ENCODE measurements around the gene HIVEP1.

DNA sequence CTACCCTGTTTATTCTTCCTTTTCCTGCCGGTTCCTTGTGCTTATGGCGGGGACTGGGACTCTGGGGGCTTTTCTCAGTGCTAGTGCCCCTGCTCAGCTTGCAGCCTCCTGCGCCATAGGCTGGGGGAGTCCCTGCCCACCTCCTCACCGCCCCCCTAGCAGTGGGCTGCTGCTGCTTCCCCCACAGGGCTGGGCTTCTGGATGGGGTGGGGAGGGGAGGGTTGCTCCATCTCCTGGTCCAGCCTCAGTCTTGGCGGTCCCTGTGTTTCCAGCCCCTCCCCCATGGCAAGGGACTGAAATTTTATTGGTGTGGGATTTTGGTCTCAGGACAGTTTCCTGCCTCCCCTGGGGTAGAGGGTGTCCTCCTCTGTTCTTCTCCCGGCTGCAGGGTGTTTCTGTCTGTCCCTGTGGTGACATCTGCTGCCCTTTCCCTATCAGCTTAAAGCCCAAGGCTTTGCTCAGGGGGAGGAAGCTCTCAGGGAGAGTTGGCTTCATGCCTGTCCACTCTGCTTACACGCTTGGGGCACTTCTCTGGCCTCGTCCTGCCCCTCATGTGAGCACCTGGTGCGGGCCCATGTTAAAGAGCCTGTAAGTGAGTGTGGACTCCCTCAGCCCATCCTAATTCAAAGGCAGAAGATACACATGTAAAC, 100.6 kb downstream of the HIVEP1 start:
- TF ChIP-seq CTCF (IDR thresholded peaks at IDR 0.05; ENCODE audit: low read depth, low read length, missing input control) = no peak
- TF ChIP-seq ATF3 (IDR thresholded peaks at IDR 0.05) = no peak
- TF ChIP-seq JUND (IDR thresholded peaks at IDR 0.05) = no peak
- TF ChIP-seq SP1 (IDR thresholded peaks at IDR 0.05) = no peak
- no peak for TF ChIP-seq TAF1 (conservative IDR thresholded peaks at IDR 0.05)
- TF ChIP-seq, protein P1, sequence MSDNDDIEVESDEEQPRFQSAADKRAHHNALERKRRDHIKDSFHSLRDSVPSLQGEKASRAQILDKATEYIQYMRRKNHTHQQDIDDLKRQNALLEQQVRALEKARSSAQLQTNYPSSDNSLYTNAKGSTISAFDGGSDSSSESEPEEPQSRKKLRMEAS (IDR thresholded peaks at IDR 0.05) = no peak
- TF ChIP-seq, protein P2, sequence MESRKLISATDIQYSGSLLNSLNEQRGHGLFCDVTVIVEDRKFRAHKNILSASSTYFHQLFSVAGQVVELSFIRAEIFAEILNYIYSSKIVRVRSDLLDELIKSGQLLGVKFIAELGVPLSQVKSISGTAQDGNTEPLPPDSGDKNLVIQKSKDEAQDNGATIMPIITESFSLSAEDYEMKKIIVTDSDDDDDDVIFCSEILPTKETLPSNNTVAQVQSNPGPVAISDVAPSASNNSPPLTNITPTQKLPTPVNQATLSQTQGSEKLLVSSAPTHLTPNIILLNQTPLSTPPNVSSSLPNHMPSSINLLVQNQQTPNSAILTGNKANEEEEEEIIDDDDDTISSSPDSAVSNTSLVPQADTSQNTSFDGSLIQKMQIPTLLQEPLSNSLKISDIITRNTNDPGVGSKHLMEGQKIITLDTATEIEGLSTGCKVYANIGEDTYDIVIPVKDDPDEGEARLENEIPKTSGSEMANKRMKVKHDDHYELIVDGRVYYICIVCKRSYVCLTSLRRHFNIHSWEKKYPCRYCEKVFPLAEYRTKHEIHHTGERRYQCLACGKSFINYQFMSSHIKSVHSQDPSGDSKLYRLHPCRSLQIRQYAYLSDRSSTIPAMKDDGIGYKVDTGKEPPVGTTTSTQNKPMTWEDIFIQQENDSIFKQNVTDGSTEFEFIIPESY (IDR thresholded peaks at IDR 0.05) = no peak
- no peak for TF ChIP-seq RAD21 (IDR thresholded peaks at IDR 0.05)
- no peak for TF ChIP-seq REST (IDR thresholded peaks at IDR 0.05)
- no peak for TF ChIP-seq HNF4G (IDR thresholded peaks at IDR 0.05)
- no peak for TF ChIP-seq EGR1 (IDR thresholded peaks at IDR 0.05; ENCODE audit: low read depth in 2 of 2)
- TF ChIP-seq YY1 (IDR thresholded peaks at IDR 0.05) = no peak
